Heart left ventricle (tissue), 16 donors: ENCODE measurements around the gene UBALD1. TPM values are rescaled to one million over a fixed set of nuclear protein-coding genes. Genes with fewer than 3 reads are reported as not detected.
"Not testable (repeated sequence)": the region's sequence is repeated elsewhere in the genome, so short reads cannot be mapped to it uniquely, and the experiment has no call there.

Experiments used
- ATAC-seq, 4 donors: fragments of 200-7000 bp; cut with Tn5 transposase; one replicate each; pipeline ENCODE4 v1.9.1; 2020 to 2022; ENCODE audit warnings: moderate library complexity in 4 of 4, mild to moderate bottlenecking in 3 of 4, moderate number of reproducible peaks in 1 of 4
- DNase-seq, 5 donors: peaks; one replicate each; pipeline ENCODE4 v3.0.0-alpha.2; 2020
- H3K27ac ChIP-seq, 12 donors: fragments of 200-600 bp; sonication (generic) in 4 of 12; one replicate each; pipeline versions ENCODE4 v1.5.0 to v1.8.0; 2016 to 2022; ENCODE audit warnings: mild to moderate bottlenecking in 2 of 12
- H3K27me3 ChIP-seq, 9 donors: fragments of 200-600 bp; sonication (generic) in 2 of 9; one replicate each; pipeline versions ENCODE4 v1.5.1 to v1.8.0; 2016 to 2022; ENCODE audit warnings: mild to moderate bottlenecking in 3 of 9
- H3K36me3 ChIP-seq, 9 donors: fragments of 200-600 bp; sonication (generic) in 2 of 9; one replicate each; pipeline versions ENCODE4 v1.5.0 to v1.8.0; 2018 to 2022; ENCODE audit warnings: mild to moderate bottlenecking in 2 of 9
- H3K4me1 ChIP-seq, 12 donors: fragments of 200-600 bp; sonication (generic) in 4 of 12; one replicate each; pipeline versions ENCODE4 v1.5.0 to v1.8.0; 2016 to 2022; ENCODE audit warnings: mild to moderate bottlenecking in 3 of 12
- H3K4me3 ChIP-seq, 12 donors: fragments of 200-600 bp; sonication (generic) in 4 of 12; one replicate each; pipeline versions ENCODE4 v1.5.0 to v1.8.0; 2017 to 2022; ENCODE audit warnings: mild to moderate bottlenecking in 9 of 12, moderate library complexity in 4 of 12
- H3K9me3 ChIP-seq, 12 donors: fragments of 200-600 bp; sonication (generic) in 4 of 12; one replicate each; pipeline versions ENCODE4 v1.5.0 to v1.8.0; 2016 to 2022; ENCODE audit warnings: mild to moderate bottlenecking in 1 of 12
- POLR2A ChIP-seq, 2 donors: fragments of 450-650 bp; IDR thresholded peaks; one replicate each; pipeline ENCODE4 v1.6.1; 2017; ENCODE audit warnings: antibody characterized with exemption in 2 of 2, mild to moderate bottlenecking in 2 of 2, moderate library complexity in 2 of 2
- WGBS, 4 donors: extraction: QIAGEN DNeasy Blood & Tissue Kit in 2 of 4; methylation state at CpG; one replicate each; pipeline versions ENCODE4 v1.1.5 to v1.1.7; 2013 to 2018; 5-methylcytosine and 5-hydroxymethylcytosine counted together
- intact Hi-C, 10 donors: fragments of 100-400 bp; cut with DNase I; formaldehyde crosslinking; loops; one replicate each; pipeline versions ENCODE4 v1.11.1 to v1.14.2; 2022
- polyA plus RNA-seq, 2 donors: library from polyadenylated mRNA; stranded (reverse); fragments of 200-250 nt; gene quantifications; one replicate each; pipeline ENCODE4 v1.2.3, GENCODE V29; 2013
- total RNA-seq, 9 donors: library from RNA; depleted of rRNA in 2 of 9; stranded (reverse); fragments of >200 nt in 2 of 9; fragmentation: NEBNext Ultra II Directional in 3 of 9; extraction: Animal tissue kit (Norgen Biotek cat#: 25700) in 3 of 9; gene quantifications; one replicate each; pipeline versions ENCODE4 v1.1.0 to v1.2.4, GENCODE V29; 2016 to 2023
- TF ChIP-seq, protein P1 (sequence below), 12 donors: fragments of 200-600 bp; sonication (generic) in 4 of 12; IDR thresholded peaks; one replicate each; pipeline versions ENCODE4 v1.5.0 to v1.8.0; 2018 to 2022; ENCODE audit warnings: antibody characterized with exemption in 12 of 12, mild to moderate bottlenecking in 5 of 12
- donor health status: ischemic (EF 13 %, LVEDD 7.1; RV severe dilation, severe dysfunction).
- donor health status: healthy with polysubstance abuse.
- donor health status: DM: no; HTN: yes; CAD: no.
- donor health status: DM: no; HTN: no; CAD: no.
- donor health status: ischemic (EF 25% LVEDD 6.9; RV normal size, moderate dysfunction).
- donor health status: ischemic (EF 25% LVEDD 5.7; RV mildly dilated, moderate dysfunction).
- donor health status: healthy.
- donor health status: DM: yes; HTN: yes; CAD: no.
- donor health status: ischemic (EF 35%, LVEDD 5.7; RV mildly dilated, moderate dysfunction).
- donor health status: nonischemic (EF 11% LVEDD 7.7; RV severe dilation, severe dysfunction).
- donor health status: DM: yes; HTN: yes; CAD: no.
- donor health status: PGD.
- donor health status: ischemic (EF 29% LVEDD 5.4; RV normal size, mild dysfunction).
- donor health status: nonischemic (EF 23%, LVEDD 6.1; RV moderate dilation, normal function).

Gene UBALD1
- total and polyA plus RNA-seq, 11 donors, result 9.1 to 38.9 (median 19.4) TPM

DNA sequence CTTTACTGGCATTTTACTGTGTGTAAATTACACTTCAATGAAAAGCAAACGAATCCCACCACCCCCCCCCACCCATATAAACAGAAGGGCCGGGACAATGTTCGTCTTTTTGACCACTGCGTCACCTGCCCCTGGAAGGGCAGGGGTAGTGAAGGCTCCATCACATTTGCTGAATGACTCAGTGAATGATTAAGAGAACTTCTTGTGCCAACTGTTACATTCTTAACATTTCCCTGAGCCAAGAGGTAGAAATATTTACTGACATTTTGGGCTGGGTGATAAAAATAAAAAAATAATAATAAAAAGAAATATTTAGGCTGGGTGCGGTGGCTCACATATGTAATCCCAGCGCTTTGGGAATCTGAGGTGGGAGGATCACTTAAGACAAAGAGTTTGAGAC, 34.4 kb downstream of the UBALD1 start:
- no peak for ATAC-seq
- 67 to 79% (median 75%) methylated on average over 6 of the region's 6 CpGs for WGBS, 4 donors
- intact Hi-C loops, result loop anchor here in 3 of 10 donors (10.0 kb wide), 2 partner anchors 65 to 75 kb away; no protein-coding TSS in a partner anchor

DNA sequence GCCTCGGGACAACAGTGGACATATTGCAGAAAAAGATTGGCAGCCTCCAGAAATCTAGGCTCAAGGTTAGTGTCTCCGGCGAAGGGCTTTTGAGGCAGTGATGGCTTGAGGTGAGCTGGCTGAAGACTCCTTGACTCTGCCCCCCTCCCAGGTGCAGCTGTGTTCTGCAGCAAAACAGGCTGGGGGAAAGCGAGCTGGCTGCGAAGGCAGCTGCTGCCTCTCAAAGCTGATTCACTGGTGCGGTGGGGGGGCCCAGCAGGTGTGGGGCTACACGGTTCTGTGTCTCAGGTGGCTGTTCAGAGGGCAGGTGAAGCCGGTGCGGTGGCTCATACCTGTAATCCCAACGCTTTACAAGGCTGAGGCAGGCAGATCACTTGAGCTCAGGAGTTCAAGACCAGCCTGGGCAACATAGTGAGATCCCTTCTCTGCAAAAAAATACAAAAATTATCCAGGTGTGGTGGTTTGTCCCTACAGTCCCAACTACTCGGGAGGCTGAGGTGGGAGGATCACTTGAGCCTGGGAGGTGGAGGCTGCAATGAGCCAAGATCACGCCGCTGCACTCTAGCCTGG, 35.6 kb downstream of the UBALD1 start:
- intact Hi-C loops, result no loop called here
- WGBS, 4 donors, result 83 to 89% (median 85%) methylated on average over 13 of the region's 13 CpGs
- ATAC-seq, result no peak

More for the DNA sequence above, 34.4 kb downstream of the UBALD1 start:
- no peak for TF ChIP-seq POLR2A (IDR thresholded peaks at IDR 0.05)
- TF ChIP-seq, protein P1, sequence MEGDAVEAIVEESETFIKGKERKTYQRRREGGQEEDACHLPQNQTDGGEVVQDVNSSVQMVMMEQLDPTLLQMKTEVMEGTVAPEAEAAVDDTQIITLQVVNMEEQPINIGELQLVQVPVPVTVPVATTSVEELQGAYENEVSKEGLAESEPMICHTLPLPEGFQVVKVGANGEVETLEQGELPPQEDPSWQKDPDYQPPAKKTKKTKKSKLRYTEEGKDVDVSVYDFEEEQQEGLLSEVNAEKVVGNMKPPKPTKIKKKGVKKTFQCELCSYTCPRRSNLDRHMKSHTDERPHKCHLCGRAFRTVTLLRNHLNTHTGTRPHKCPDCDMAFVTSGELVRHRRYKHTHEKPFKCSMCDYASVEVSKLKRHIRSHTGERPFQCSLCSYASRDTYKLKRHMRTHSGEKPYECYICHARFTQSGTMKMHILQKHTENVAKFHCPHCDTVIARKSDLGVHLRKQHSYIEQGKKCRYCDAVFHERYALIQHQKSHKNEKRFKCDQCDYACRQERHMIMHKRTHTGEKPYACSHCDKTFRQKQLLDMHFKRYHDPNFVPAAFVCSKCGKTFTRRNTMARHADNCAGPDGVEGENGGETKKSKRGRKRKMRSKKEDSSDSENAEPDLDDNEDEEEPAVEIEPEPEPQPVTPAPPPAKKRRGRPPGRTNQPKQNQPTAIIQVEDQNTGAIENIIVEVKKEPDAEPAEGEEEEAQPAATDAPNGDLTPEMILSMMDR (IDR thresholded peaks at IDR 0.05), result no peak
- no peak overlapping the region for H3K27ac ChIP-seq
- H3K4me3 ChIP-seq, result no peak overlapping the region
- no peaks in the 10 kb centered on the region for H3K36me3 ChIP-seq
- H3K4me1 ChIP-seq, result no peaks in the 10 kb centered on the region
- no peaks in the 10 kb centered on the region for H3K9me3 ChIP-seq
- no peaks in the 10 kb centered on the region for H3K27me3 ChIP-seq
- no peak for DNase-seq

DNA sequence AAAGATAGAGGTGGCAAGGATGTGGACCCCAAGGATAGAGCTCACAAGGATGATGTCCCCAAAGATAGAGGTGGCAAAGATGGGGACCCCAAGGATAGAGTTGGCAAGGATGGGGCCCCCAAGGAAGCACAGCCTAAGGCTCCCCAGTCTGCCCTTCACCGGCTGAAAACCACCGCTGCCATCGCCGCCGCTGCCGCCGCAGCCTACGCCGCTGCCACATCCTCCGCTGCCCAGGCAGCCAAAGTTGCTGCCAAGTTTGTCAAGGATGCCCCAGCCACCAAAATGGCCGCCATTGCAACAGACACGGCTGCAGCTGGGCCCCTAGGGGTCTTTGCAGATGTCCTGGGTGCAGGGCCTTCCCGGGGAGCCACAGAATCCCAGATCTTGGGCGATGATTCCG, 38.7 kb downstream of the UBALD1 start:
- ATAC-seq (no peak), DNase-seq (no peak)
- intact Hi-C loops, result no loop called here
- Histone ChIP-seq H3K36me3 (no peaks in the 10 kb centered on the region), H3K4me1 (no peaks in the 10 kb centered on the region), H3K27me3 (no peaks in the 10 kb centered on the region), H3K4me3 (no peak overlapping the region), H3K9me3 (no peaks in the 10 kb centered on the region), H3K27ac (no peak overlapping the region)
- TF ChIP-seq, protein P1 (IDR thresholded peaks at IDR 0.05), result no peak
- no peak for TF ChIP-seq POLR2A (IDR thresholded peaks at IDR 0.05)
- WGBS, 4 donors, result 92 to 98% (median 95%) methylated on average over 15 of the region's 15 CpGs

More for the DNA sequence above, 35.6 kb downstream of the UBALD1 start:
- H3K9me3 ChIP-seq, result no peaks in the 10 kb centered on the region
- no peaks in the 10 kb centered on the region for H3K27me3 ChIP-seq
- H3K36me3 ChIP-seq, result no peaks in the 10 kb centered on the region
- no peaks in the 10 kb centered on the region for H3K4me1 ChIP-seq
- DNase-seq, result no peak
- H3K27ac ChIP-seq, result no peak overlapping the region
- TF ChIP-seq, protein P1 (IDR thresholded peaks at IDR 0.05), result no peak
- TF ChIP-seq POLR2A (IDR thresholded peaks at IDR 0.05), result no peak
- H3K4me3 ChIP-seq, result no peak overlapping the region

DNA sequence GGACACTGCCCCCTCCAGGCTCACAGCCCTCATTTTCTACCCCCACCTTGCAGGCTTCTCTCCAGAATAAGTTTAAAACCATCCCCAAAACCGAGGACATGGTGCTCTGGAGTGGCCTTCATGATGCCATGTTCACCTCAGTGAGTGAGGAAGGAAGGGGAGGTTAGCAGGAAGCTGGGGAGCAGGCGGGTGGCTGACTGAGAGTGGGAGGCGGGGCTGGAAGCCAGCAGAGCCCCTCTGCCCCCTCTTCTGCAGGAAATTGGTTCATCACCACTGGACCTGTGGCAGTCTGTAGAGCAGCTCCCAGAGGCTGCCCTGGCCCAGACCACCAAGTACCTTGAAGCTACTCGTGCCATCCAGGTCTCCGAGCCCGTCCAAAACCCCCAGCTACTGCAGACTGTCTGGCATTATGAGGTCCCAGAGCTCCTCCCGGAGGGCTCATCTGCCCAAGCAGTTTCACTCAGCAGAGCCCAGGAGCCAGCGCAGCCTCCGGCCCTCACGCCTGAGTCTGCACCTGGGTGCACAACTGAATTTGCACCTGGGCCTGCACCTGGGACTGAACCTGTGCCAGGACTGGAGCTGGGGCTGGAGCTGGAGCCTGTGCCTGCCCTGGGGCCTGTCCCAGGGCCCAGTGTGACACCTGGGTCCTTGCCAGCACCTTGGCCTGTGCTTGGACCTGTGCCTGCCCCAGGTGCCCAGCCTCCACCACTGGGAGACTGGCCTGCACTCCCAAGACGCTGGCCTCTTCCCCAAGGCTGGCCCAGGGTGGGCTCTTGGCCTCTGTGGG, 39.6 kb downstream of the UBALD1 start:
- TF ChIP-seq, protein P1 (IDR thresholded peaks at IDR 0.05), result no peak
- TF ChIP-seq POLR2A (IDR thresholded peaks at IDR 0.05), result no peak
- no peaks in the 10 kb centered on the region for H3K27me3 ChIP-seq
- no peak for DNase-seq
- no peaks in the 10 kb centered on the region for H3K36me3 ChIP-seq
- no peak overlapping the region for H3K27ac ChIP-seq
- no peaks in the 10 kb centered on the region for H3K4me1 ChIP-seq
- ATAC-seq, result peak in 1 of 4 donors; percentile 29
- H3K4me3 ChIP-seq, result no peak overlapping the region
- 61 to 82% (median 76%) methylated on average over 7 to 11 of the region's 11 CpGs for WGBS, 4 donors
- intact Hi-C loops, result no loop called here
- H3K9me3 ChIP-seq, result no peaks in the 10 kb centered on the region

DNA sequence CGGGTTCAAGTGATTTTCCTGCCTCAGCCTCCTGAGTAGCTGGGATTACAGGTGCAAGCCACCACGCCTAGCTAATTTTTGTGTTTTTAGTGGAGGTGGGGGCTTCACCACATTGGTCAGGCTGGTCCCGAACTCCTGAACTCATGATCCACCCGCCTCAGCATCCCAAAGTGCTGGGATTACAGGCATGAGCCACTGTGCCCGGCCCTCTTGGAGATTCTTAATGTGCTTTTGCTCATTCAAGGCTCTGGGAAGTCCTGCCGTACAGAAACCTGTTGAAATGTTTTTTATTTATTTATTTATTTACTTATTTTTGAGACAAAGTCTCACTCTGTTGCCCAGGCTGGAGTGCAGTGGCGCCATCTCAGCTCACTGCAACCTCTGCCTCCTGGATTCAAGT, 40.8 kb downstream of the UBALD1 start:
- DNase-seq, H3K36me3 ChIP-seq, H3K4me3 ChIP-seq, H3K27ac ChIP-seq, intact Hi-C loops, ATAC-seq, H3K27me3 ChIP-seq, H3K4me1 ChIP-seq, H3K9me3 ChIP-seq: not testable (repeated sequence)
- WGBS, 4 donors, result 71 to 83% (median 82%) methylated on average over 7 of the region's 7 CpGs
